HepG2 (cell line): ENCODE measurements around the gene NFATC2. TPM values are rescaled to one million over a fixed set of nuclear protein-coding genes. Genes with fewer than 3 reads are reported as not detected.

Experiments used
- CENPX ChIP-seq: sonication (generic); formaldehyde crosslinking; IDR thresholded peaks from 2 replicates; pipeline ENCODE4 v1.9.0; 2021; ENCODE audit warnings: mild to moderate bottlenecking, missing genetic modification reagents, moderate library complexity
- EP300 ChIP-seq, 3 experiments: sonication (generic) in 1 of 3; formaldehyde crosslinking in 1 of 3; IDR thresholded peaks; 2 replicates each; pipeline versions ENCODE4 v1.5.1 to v1.6.1; 2011 to 2020; ENCODE audit warnings: low read depth in 2 of 3, low read length in 2 of 3, borderline replicate concordance in 1 of 3, improper control_type of control experiment in 1 of 3, mild to moderate bottlenecking in 1 of 3, missing genetic modification reagents in 1 of 3, moderate library complexity in 1 of 3
- GLI4 ChIP-seq: sonication (generic); formaldehyde crosslinking; IDR thresholded peaks from 2 replicates; pipeline ENCODE4 v1.5.1; 2020; ENCODE audit warnings: missing genetic modification reagents, mild to moderate bottlenecking, moderate library complexity, borderline replicate concordance
- MZF1 ChIP-seq: sonication (generic); formaldehyde crosslinking; IDR thresholded peaks from 2 replicates; pipeline ENCODE4 v1.8.1; 2023; ENCODE audit warnings: mild to moderate bottlenecking, missing genetic modification reagents, borderline replicate concordance
- NR2C2 ChIP-seq: sonication (generic); formaldehyde crosslinking; IDR thresholded peaks from 2 replicates; pipeline ENCODE4 v1.4.0; 2020; ENCODE audit warnings: missing genetic modification reagents, mild to moderate bottlenecking, moderate library complexity, borderline replicate concordance
- RARA ChIP-seq: IDR thresholded peaks from 2 replicates; pipeline ENCODE4 v1.6.1; 2016; ENCODE audit warnings: missing genetic modification reagents, missing compliant biosample characterization
- SMAD1 ChIP-seq: sonication (generic); formaldehyde crosslinking; IDR thresholded peaks from 2 replicates; pipeline ENCODE4 v1.4.0; 2020; ENCODE audit warnings: missing genetic modification reagents, low read depth, mild to moderate bottlenecking, borderline replicate concordance
- ZC3H4 ChIP-seq: sonication (generic); formaldehyde crosslinking; IDR thresholded peaks from 2 replicates; pipeline ENCODE4 v1.4.0; 2020; ENCODE audit warnings: missing genetic modification reagents, borderline replicate concordance
- ZFP41 ChIP-seq: sonication (generic); formaldehyde crosslinking; IDR thresholded peaks from 2 replicates; pipeline ENCODE4 v1.4.0; 2020; ENCODE audit warnings: mild to moderate bottlenecking, missing genetic modification reagents, borderline replicate concordance
- ZNF282 ChIP-seq: fragments of 450-650 bp; IDR thresholded peaks from 2 replicates; pipeline ENCODE4 v1.6.1; 2018; ENCODE audit not compliant: partially characterized antibody
- ZNF383 ChIP-seq: sonication (generic); formaldehyde crosslinking; IDR thresholded peaks from 2 replicates; pipeline ENCODE4 v1.4.0; 2020; ENCODE audit warnings: missing genetic modification reagents, mild to moderate bottlenecking, borderline replicate concordance
- polyA plus RNA-seq, 8 experiments: library from polyadenylated mRNA; depleted of rRNA in 3 of 8; stranded (reverse) in 7 of 8; unstranded in 1 of 8; fragments of >200 nt; fragmentation: Illumina TruSeq in 4 of 8; extraction: Trizol in 4 of 8; gene quantifications; 2 replicates each; pipeline versions ENCODE4 v1.2.1 to v1.2.3, GENCODE V29; 2011 to 2016; ENCODE audit warnings: low read depth in 4 of 8, missing spikeins in 1 of 8, mixed read lengths in 1 of 8; ENCODE audit not compliant: insufficient read depth in 1 of 8
- total RNA-seq, 5 experiments: library from RNA; depleted of rRNA; stranded (reverse); fragments of >200 nt; fragmentation: Illumina TruSeq; extraction: Trizol; gene quantifications; 2 replicates each; pipeline ENCODE4 v1.2.3, GENCODE V29; 2016; ENCODE audit warnings: low read depth in 1 of 5
- TF ChIP-seq, protein P1 (sequence below): sonication (generic); formaldehyde crosslinking; IDR thresholded peaks from one replicate; pipeline ENCODE4 v1.5.1; 2020; ENCODE audit warnings: mild to moderate bottlenecking, missing genetic modification reagents; ENCODE audit errors: not compliant biosample characterization
- TF ChIP-seq, protein P2 (sequence below): sonication (generic); formaldehyde crosslinking; IDR thresholded peaks from 2 replicates; pipeline ENCODE4 v1.4.0; 2020; ENCODE audit warnings: mild to moderate bottlenecking, missing genetic modification reagents
- TF ChIP-seq, protein P3 (sequence below): sonication (generic); formaldehyde crosslinking; conservative IDR thresholded peaks from 2 replicates; pipeline ENCODE4 v1.4.0; 2020; ENCODE audit warnings: missing genetic modification reagents
- TF ChIP-seq, protein P4 (sequence below): sonication (generic); formaldehyde crosslinking; IDR thresholded peaks from 2 replicates; pipeline ENCODE4 v1.8.0; 2022; ENCODE audit warnings: missing genetic modification reagents, mild to moderate bottlenecking, moderate library complexity, borderline replicate concordance

NFATC2 gene
- total and polyA plus RNA-seq, 2 of the 13 experiments (the other 11 are each of a cell fraction or from before 2014, with no cell fraction given): 1.9 to 3.3 TPM

DNA sequence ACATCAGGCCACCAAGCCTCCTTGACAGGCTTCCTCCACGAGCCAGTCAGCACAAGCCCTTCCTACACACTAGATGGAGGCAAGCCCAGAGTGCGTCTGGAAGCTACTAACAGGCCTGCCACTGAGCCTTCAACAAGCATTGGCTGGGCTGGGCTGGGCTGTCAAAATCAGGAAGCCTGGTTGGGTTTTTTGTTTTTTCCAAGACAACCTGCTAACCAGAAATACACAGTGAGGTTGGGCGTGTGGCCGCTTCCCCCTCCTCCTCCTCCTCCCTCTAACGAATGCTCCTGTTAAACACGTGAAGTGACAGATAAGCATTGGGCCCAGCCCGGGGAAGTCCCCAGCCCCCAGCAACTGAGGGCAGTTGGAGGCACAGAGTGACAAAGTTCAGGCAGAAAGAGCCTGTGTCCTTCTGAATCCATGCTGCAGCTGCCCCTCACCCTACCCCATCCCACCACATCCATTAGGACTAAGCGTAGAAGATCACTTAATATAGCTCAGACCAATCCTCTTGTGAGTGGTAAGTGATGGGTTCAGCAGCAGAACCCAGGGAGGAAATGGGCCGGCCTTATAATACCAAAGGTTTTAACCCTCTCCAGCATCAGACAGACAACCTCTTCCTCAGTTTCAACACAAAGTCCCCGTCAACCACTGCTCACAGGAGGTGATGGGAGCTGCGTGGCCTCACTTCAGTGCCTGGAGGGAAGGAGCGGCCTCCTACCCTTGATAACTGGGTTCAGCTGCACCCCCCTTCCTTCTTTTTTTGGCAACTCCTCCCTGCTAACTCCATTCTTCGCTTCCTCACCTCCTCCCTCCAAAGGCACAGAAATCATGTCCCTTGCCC is 1.1 kb downstream of the NFATC2 start (continued):
- TF ChIP-seq, protein P1, sequence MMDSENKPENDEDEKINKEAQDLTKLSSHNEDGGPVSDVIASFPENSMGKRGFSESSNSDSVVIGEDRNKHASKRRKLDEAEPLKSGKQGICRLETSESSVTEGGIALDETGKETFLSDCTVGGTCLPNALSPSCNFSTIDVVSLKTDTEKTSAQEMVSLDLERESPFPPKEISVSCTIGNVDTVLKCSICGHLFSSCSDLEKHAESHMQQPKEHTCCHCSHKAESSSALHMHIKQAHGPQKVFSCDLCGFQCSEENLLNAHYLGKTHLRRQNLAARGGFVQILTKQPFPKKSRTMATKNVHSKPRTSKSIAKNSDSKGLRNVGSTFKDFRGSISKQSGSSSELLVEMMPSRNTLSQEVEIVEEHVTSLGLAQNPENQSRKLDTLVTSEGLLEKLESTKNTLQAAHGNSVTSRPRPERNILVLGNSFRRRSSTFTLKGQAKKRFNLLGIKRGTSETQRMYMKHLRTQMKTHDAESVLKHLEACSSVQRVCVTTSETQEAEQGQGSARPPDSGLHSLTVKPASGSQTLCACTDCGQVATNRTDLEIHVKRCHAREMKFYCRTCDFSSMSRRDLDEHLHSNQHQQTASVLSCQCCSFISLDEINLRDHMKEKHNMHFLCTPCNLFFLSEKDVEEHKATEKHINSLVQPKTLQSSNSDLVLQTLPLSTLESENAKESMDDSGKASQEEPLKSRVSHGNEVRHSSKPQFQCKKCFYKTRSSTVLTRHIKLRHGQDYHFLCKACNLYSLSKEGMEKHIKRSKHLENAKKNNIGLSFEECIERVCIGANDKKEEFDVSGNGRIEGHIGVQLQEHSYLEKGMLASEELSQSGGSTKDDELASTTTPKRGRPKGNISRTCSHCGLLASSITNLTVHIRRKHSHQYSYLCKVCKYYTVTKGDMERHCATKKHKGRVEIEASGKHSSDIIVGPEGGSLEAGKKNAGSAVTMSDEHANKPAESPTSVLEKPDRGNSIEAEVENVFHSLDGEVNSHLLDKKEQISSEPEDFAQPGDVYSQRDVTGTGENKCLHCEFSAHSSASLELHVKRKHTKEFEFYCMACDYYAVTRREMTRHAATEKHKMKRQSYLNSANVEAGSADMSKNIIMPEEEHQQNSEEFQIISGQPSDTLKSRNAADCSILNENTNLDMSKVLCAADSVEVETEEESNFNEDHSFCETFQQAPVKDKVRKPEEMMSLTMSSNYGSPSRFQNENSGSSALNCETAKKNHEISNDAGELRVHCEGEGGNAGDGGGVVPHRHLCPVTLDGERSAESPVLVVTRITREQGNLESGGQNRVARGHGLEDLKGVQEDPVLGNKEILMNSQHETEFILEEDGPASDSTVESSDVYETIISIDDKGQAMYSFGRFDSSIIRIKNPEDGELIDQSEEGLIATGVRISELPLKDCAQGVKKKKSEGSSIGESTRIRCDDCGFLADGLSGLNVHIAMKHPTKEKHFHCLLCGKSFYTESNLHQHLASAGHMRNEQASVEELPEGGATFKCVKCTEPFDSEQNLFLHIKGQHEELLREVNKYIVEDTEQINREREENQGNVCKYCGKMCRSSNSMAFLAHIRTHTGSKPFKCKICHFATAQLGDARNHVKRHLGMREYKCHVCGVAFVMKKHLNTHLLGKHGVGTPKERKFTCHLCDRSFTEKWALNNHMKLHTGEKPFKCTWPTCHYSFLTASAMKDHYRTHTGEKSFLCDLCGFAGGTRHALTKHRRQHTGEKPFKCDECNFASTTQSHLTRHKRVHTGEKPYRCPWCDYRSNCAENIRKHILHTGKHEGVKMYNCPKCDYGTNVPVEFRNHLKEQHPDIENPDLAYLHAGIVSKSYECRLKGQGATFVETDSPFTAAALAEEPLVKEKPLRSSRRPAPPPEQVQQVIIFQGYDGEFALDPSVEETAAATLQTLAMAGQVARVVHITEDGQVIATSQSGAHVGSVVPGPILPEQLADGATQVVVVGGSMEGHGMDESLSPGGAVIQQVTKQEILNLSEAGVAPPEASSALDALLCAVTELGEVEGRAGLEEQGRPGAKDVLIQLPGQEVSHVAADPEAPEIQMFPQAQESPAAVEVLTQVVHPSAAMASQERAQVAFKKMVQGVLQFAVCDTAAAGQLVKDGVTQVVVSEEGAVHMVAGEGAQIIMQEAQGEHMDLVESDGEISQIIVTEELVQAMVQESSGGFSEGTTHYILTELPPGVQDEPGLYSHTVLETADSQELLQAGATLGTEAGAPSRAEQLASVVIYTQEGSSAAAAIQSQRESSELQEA: peak; percentile 24
- no peak for TF ChIP-seq MZF1
- TF ChIP-seq GLI4 (CRISPR knock-in tag): no peak
- no peak for TF ChIP-seq ZNF282
- no peak for TF ChIP-seq ZNF383
- TF ChIP-seq, protein P2, sequence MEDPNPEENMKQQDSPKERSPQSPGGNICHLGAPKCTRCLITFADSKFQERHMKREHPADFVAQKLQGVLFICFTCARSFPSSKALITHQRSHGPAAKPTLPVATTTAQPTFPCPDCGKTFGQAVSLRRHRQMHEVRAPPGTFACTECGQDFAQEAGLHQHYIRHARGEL: no peak
- TF ChIP-seq ZFP41 (CRISPR knock-in tag): 0 out of 2 replicates have a peak, but pooled peaks have one; percentile 29
- no peak for TF ChIP-seq CENPX
- peak; percentile 58; the same call in 1 of the 2 replicates for TF ChIP-seq RARA (CRISPR knock-in tag)
- TF ChIP-seq SMAD1 (CRISPR knock-in tag): no peak
- TF ChIP-seq NR2C2 (CRISPR knock-in tag): peak; percentile 29; the same call in 1 of the 2 replicates
- no peak for TF ChIP-seq ZC3H4 (CRISPR knock-in tag)
- TF ChIP-seq, protein P3, sequence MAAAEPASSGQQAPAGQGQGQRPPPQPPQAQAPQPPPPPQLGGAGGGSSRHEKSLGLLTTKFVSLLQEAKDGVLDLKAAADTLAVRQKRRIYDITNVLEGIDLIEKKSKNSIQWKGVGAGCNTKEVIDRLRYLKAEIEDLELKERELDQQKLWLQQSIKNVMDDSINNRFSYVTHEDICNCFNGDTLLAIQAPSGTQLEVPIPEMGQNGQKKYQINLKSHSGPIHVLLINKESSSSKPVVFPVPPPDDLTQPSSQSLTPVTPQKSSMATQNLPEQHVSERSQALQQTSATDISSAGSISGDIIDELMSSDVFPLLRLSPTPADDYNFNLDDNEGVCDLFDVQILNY: no peak; the same call in 1 of the 2 replicates
- peak in 1 of 2 experiments; percentile 77; a peak in 2 of 4 replicates for TF ChIP-seq EP300 (IDR thresholded peaks at IDR 0.05; ENCODE audit: low read depth in 2 of 2, low read length in 2 of 2)
- peak; percentile 62 for TF ChIP-seq EP300 (CRISPR knock-in tag; IDR thresholded peaks at IDR 0.05; ENCODE audit: borderline replicate concordance)
- TF ChIP-seq, protein P4, sequence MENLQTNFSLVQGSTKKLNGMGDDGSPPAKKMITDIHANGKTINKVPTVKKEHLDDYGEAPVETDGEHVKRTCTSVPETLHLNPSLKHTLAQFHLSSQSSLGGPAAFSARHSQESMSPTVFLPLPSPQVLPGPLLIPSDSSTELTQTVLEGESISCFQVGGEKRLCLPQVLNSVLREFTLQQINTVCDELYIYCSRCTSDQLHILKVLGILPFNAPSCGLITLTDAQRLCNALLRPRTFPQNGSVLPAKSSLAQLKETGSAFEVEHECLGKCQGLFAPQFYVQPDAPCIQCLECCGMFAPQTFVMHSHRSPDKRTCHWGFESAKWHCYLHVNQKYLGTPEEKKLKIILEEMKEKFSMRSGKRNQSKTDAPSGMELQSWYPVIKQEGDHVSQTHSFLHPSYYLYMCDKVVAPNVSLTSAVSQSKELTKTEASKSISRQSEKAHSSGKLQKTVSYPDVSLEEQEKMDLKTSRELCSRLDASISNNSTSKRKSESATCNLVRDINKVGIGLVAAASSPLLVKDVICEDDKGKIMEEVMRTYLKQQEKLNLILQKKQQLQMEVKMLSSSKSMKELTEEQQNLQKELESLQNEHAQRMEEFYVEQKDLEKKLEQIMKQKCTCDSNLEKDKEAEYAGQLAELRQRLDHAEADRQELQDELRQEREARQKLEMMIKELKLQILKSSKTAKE: peak; percentile 28; the same call in 1 of the 2 replicates
